ENCODE data around the gene TTC6.

TTC6 gene

DNA sequence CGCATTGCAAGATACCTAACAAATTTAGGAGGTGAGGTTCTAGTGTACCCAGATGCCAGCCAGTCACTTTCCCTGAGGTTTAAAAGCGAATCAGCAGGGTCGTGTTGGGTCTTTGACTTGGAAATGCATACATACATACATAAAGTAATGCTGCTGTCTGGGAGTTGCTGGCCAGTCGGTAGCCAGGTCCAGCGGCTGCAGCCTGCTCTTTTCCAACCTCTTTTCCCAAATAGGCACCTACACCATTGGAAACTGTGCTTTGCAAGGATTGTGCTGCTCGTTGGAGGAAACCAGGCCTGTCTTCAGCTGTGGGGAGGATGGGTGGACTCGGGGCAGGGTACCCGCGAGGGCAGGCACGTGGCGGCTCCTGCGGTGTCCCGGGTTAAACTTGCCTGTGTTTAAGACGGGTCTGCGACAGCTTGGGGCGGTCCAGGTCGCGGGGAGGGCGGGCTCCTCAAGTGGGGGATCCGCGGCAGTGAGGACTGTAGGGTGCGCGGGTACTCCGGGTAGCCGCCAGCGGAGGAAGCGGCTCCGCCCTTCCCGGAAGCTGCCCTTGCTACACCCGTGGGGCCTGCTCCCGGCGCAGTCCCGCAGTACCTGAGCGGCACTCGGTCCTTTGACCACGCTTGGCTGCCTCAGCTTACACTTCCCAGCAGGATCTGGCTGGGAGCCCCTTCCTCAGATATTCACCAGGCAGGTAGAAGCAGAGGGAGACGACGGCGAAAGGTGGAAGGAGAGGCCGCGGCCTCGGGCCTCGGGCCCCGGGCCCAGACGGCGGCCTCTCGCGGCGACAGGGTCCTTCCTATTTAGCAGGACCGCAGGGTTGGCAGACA, 2.7 kb downstream of the TTC6 start:
- no peak for DNase-seq

DNA sequence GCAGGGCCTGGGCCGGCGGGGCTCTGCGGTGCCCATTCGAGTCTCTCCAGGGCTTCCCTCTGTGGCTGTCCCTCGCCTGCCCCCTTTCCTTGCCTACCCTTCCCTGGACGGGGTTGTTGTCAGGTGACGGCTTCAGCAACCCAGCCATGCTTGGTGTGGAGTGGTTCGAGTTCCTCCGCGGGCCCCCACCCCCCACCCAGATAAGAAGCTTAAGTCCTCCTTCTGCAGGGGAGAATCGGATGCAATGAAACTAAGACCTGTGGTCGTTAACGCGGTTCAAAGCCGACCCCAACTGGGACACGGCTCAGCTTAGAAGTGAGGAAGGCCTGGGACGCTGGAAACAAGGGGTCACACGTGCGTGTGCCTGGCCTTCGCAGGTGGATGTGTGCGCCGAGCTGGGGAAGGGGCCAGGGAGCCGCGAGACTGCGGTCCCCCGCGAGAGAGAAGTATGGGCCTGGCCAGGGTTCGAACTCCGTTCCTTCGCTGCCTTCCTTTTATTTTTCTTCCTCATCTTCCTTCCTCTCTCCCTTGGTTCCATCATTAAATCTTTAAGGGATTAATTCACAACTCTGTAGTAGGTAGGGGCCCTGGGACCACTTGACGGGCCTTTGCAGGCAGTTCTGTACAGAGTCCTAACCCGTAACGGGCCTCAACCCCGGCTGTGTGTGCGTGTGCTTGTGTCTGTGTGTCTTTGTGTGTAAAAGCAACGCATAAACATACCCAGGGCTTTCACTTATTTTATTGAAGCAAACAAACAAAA, 3.5 kb downstream of the TTC6 start:
- DNase-seq: no peak

DNA sequence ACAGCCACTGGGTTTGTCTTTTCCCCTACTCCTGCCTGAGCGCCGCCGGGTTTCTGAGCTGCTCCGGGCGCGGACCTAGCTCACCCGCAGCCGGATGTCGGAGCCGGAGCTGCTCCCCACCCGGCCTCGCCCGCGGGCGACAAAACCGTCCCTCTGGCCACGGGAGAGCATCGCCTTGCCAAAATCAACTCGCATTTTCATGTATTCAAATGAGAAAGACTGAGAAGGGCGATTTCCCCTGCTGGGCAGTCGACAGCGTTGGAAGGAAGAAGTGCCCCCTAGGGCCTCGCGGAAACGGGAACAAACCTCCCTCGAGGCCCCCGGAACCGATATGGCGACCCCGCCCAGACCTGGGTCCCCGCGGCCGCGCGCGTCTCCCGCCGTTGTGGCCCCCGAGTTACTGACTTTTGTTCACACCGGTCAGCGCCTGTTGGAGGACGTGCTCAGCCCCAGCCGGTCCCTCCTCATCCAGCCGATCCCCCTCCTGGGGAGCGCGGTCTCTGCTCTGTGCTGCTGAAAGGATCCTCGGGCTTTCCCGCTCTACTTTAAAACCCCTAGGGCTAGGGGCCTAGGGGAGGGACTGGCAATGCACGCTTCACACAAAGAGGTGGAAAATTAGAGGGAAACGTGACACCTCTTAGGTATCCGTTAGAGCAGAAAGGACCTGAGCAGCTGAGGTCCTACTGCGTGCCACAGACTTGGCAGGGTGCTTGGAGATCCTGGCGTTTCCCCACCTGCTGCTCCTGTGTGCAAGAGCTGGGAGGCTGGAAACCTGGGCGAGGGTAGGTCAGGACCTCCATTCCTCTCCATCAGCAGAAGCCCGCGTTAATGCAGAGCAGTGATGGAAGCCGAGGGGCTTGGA, 4.3 kb downstream of the TTC6 start:
- DNase-seq: no peak

DNA sequence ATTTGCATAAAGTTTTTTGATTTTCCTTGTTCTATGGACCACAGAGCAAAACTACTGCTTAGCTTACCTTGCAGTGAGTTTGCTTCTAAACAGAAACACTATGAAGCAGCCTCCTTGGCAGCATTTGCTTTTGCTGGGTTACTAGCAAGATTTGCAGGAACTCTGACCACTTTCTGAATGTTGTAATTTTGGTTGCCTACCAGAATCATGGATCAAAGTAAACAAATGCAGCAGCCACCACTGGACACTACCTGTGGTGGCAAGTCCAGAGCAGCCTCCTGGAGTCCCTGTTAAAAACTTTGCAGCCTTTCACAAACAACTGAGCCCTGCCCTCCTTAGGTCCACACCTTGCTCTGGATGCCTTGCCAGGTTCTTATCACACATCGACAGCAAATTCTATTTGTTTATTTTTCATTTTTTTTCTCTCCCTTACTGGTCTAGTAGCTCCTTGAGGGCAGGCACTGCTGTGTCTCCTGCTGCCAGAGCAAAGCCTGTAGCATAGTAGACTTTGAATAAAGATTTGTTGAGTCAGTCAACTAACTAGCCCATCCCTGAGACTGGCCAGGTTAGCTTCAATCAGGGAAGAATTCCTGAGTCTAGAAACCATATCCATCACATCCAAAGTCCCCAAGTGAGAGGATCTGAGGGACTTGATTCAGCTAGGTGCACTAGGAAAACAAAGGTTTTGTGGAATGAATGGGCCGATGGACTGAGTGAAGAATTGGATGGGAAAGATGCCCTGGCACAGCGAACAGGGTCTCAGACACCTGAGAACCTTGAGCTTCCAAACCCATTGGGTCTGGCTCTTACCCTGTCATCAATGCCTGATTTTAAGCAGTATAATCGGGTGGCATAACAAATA, 5.7 kb downstream of the TTC6 start:
- DNase-seq: no peak

DNA sequence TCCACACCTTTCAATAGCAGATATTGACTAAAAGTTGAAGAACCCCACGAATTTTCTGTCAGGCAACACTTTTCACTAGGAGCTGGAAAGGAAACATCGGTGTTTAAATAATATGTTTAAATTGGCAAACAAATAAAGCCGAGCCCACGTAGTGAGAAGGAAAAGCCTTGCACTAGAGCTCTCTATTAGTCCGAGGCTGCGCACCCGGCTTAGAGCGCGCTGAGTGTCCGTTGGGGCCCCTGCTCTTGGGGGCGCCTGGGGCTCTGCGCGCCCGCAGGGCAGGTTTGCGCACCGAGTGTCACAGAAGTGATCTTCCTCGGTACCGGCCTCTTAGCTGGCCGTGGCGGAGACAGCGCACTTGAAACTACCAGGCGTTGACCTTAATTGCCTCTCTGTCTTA, 6.4 kb downstream of the TTC6 start:
- no peak for DNase-seq

DNA sequence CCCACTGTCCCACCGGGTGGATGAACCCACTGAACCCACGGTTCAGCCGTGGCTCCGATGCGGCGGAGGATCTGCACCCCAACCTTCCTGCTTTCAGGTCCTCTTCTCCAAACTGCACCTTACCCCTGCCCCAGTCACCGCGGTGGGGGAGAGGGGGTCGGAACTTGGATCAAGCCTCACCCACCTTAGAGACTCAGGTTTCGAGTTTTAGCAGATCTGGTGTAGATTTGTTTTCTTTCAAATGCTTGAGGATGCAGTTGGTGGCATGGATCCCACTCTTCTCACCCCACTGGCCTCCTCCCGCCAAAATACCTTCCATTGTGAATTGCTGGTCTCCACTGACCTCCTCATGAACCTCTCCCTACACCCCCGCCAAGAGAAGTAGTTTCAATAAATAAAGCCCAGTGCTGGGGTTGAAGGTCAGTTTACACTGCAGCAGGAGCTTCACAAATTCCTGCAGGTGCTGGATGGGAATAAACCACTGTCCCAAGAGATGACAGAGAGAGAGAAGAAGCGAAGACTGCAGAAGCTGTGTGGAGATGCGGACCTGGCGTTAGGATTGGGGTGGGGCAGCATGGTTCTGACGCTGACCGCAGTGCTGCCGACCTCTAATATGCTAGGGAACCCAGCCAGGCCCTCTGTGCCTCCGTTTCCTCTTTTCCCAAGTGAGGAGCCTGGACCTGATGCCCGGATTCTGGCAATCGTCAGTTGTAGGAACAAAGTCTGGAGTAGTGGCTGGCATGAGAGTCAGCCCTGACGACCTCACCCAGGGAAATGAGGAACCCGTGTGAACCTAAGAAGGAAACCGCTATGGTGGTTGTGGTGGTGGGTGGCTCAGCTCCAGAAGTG, 7.4 kb downstream of the TTC6 start:
- no peak for DNase-seq

DNA sequence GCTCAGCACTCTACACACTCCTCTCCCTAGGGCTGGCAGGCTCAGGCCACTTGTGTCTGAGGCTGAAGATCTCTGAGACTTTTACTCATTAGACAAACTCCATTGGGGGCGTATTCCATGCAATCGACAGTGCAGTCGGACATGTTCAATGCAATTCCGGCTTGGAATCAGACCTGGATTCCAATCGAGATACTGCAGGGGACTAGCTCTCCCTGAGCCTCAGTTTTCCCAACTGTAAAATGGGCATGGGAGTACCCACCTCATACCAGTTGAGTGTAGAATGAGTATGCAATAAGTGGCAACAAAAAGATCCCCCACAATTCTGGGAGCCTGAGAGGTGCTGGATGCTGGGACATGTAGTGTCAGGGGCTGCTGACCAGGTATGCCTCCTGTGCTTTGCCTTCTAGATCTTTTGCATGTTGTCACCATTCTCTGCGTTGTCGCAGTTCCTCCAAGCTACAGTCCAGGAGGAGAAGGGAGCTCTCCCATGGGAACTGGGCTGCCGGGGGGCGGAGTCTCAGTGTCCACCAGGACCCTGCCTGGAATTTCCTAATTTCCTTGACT, 8.3 kb downstream of the TTC6 start:
- no peak for DNase-seq

DNA sequence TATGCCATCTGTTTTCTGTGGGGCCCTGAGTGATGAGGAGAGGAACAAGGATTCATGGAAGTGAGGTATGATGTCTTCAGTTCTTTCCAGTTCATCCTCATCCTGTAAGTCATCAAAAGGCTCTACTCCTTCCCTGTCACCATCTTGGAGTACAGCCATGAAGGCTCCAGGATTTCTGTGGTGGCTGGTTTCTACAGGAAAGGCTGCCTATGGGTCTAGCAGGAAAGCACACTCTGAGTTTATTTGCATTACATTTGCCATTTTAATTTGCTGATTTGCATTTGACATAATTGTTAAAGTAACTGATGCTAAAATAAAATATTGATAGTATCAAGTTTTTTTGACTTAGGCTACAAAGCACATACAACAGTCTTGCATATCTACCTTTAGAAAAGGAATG, 11.2 kb downstream of the TTC6 start:
- no peak for DNase-seq

DNA sequence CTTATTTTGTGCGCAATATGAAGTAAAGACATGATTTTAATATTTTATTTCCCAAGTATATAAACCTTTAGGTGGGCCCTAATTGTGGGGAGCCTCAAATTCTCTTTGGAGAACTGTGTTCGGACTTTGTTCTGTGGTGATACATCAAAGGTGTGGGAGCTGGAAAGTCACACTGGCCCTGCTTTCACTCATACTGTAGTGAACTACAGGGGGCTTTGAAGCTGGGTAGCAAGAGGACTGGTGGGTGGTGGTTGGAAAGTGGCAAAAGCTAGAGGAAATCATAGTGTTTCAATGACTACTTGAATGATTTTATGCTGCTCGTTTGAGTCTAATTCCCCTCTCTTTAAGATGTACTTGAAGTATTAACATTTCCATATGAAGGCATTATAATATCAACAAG, 13.2 kb downstream of the TTC6 start:
- no peak for DNase-seq

DNA sequence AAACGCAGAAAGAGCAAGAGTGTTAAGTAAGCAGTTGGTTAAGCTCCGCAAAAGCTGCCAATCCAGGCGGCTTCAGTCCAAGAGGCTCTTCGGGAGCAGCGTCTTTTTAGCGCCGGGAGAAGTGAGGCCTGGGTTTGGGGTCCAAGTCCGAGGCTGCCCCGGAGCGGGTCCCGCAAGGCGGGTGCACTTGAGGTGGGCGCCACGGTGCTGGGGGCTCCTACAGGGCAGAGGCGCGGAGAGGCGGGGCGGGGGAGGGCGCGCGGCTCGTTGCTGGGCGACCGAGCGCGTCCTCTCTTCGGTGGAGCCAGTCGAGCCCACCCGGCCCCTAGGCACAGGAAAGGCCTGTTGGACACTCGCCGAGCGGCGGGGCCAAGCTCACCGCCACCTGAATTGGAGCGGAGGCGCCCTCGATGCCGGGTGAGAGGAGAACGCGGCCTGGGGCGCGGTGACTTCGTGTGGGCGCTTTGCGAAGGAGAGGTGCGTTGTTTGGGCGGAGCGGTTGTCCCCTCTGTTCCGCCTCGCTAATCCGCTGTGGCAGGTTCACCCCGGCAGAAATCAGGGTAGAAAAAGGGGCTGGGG, 15.6 kb downstream of the TTC6 start:
- no peak for DNase-seq

DNA sequence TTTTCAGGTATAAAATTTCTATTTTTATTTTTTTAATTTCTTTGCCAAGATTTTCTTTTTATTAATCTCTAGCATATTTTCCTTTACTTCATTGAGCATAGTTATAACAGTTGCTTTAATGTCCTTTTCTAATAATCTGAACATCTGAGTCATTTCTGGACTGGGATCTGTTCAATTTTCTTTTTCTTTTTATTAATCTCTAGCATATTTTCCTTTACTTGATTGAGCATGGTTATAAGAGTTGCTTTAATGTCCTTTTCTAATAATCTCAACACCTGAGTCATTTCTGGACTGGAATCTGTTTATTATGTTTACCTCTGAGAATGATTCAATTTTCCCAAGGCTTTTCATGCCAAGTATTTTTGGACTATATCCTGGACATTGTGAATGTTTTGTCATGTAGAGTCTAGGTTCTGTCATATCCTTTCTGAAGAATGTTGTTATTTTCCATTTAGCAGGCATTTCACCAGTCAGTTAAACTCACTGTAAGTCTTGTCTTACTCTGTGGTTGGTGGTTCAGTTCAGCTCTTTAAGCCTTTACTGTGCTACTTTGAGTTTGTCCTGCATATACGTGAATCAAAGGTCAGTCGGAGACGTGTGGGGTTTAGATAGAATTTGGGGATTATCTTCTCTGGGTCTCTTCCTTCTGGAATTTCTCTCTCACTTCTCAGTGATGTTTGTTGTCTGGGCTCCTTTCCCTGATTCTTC, 20.3 kb downstream of the TTC6 start:
- DNase-seq: no peak

DNA sequence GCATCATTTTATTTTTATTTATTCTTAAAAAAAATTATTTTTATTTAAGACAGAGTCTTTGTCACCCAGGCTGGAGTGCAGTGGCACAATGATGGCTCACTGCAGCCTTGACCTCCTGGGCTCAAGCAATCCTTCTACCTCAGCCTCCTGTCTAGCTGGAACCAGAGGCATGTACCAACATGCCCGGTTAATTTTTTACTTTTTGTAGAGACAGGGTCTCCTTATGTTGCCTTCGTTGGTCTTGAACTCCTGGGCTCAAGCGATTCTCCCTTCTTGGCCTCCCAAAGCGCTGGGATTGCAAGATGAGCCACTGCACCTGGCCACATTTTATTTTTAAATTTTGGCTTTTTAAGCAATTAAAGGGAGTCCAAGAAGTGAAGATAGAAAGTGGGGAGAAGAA, 21.4 kb downstream of the TTC6 start:
- DNase-seq: no peak

DNA sequence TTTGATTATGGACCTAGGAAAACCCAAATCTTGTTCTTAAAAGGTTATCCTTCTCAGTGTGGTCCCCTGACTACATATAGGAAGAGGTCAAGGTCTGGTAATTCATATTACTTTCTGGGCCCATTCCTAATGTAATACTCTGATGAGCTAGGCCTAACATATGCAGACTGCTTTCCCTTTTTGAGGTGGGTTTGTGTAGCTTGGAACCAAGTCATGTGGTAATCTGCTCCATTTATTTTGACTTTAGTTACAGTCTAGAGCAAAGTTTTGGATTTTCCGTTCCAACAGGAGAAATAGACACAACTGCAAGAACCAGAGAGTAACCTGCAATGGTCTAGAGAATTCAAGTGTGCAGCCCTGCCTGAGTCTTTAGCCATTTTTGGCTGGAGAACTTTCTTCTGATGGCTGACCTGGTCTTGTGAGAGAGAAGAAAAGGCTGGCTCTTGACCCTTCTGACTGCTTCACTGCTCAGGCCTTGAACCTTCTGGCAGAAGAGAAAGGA, 22.5 kb downstream of the TTC6 start:
- DNase-seq: no peak

DNA sequence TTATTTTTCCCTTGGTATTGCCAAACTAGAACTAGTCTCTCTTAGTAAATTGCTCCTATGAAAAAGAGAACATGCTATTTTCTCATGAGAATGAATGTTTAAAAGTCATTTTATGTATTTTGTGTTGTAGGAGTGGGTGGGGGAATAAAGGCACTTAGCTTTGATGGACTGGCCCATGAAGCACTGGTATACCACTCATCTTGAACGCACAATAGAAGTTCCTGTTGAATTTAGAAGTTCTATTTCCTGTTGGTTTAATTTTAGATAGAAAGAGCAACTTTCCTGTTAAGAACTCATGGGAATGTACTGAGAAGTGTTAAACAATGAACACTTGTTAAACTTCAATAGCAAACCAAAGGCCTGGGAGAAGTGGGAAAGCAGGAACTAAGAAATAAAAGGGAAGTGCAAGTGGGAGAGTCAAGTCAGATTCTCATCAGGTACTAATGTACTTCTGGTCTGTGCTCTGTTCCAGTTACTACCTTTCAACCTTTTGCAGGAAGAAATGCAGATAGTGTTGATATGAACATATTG, 23.1 kb downstream of the TTC6 start:
- DNase-seq: no peak

DNA sequence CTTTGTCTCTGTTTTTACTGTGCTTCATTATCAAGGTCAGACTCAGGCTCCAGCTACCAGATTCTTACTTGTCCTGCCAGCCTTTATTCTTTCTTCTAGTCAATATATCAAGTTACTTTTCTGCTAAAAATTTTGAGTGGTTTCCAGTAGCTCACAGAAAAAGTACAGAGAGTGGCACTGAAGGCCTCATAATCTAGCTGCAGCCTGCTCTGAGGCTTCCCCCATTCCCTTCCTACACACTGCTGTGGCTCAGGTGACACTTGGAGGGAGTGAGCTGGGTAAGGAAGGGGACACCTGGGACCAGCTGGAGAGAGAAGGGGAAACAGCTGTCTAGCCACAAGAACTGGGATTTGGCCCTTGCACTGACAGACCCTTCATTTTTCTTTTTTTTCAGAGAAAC, 25.4 kb downstream of the TTC6 start:
- DNase-seq: no peak

DNA sequence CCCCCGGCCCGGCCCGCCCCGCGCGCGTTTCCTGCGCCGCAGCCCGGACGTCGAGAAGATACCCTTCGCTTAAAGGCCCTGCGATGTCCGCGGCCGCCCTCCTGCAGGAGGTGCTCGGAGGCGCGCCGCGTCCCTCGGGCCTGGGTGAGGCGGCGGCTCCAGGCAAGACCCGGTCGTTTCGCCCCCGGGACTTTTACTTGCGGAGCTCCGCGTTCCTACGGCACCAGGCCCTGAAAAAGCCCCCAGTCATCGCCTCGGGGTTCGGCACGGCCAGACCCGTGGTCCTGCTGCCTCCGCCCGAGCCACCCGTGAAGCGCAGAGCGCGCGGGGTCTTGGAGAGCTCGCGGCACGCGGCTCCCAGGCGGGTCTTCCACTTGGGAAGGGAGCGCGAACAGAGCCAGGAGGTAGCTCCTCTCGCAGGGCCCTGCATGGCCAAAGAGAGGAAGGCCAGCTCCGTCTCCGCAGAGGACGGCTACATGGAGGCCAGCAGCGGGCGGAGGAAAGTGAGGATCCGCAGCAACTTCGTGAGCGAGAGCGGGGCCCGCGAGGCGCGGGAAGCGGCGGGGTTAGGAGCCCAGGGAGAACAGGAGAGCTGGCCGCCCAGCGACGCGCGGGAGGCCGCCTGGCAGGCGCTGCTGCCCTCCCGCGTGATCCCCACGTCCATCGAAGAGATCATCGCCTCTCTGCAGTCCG, 26.9 kb downstream of the TTC6 start:
- no peak for DNase-seq

DNA sequence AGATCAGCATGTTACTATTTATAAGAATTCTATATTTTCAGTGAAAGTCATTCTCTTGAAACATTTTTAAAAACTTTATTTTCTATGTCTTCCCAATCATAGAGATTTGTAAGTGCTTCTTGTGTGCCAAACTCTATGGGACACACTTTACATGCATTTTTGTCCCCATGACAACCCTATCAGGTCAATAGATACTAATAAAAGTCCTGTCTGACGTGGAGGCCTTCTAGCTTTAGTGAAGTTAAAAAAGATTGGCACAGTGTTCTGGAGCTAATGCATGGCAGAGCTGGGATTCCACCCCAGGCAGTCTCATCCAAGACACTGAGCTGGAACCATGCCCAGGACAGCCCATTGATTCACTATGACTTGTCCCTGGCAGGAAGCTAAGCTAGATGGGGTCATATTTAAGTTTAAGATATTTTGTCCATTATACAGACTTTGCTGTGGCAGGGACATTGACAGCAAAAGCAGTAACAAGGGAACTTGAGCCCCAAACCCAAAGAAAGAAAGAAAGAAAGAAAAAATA, 28.1 kb downstream of the TTC6 start:
- no peak for DNase-seq

DNA sequence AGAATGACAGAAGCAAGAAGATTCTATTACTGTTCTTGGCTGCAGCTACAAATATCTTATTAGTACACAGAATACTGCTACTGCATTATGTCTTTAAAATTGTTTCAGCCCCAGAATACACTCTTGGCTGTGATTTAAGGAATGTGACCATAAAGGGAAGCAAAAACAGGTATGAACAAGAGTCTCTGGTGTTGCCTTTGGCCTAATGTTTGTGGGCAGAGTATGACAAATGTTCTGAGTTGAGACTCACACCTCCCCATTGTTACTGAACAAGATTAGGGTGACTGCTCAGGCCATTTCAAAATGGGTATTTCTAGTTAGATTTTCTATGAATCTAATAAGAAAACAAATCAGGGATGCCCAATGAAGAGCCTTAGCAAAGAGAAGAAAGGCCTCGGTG, 28.5 kb downstream of the TTC6 start:
- DNase-seq: no peak

All from cerebellar nuclear complex (tissue), 1 donor.